HG02981 (cell line): Measurements from ENCODE around the gene ATP8B4.

Source experiments
- ATAC-seq: cut with Tn5 transposase; IDR thresholded peaks from one replicate; pipeline ENCODE4 v1.9.1; 2021; ENCODE audit warnings: mild to moderate bottlenecking, moderate library complexity; ENCODE audit not compliant: unreplicated experiment

The ATP8B4 gene

DNA sequence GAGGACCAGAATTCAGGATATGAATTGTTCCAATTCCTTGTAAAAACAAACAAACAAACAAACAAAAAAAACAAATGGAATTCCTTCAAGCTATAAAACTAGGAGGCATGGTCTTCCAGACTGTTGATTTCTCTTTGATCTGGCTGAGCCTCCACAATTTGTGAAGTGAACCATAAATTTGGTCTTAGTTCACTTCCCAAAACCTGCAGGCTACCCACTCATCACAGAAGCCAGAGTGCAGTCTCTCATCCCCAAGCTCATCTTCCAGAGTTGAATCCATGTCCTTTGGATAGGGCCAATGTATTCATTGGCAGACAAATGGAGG lies 294.3 kb downstream of the ATP8B4 start:
- ATAC-seq: no peak

DNA sequence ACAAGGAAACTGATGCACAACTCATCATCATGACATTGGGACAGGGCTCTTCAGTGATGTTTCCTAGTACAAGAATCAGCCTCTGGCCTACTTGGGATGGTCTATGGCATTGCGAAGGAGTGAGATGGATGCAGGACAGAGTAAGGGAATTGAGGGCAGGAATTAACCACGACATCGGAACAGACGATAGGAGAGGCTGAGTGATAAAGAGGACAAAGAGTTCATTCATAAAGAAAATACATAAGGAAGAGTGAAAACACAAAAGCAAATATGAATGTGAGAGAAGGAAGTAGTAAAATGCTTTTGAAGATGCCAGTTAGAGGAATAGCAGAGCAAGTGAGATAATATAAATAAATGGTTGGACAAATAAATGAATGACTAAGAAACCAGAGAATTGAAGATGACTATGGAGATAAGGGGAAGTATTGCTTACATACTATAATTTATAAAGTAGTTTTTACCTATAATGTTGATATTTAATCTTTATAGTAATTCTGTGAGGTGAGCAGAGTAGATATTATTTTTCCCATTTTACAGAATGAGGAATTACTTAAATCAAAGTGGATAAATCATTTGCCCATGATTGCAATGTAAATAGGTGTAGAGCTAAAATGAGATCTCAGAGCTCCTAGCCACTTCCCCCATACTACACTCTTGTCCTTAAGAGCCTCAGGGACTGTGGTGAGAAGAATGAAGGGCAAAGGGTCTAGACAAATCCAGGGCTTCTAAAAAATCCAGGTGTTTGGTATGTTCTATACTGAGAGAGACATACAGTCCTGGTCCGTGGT lies 294.9 kb downstream of the ATP8B4 start:
- no peak for ATAC-seq

DNA sequence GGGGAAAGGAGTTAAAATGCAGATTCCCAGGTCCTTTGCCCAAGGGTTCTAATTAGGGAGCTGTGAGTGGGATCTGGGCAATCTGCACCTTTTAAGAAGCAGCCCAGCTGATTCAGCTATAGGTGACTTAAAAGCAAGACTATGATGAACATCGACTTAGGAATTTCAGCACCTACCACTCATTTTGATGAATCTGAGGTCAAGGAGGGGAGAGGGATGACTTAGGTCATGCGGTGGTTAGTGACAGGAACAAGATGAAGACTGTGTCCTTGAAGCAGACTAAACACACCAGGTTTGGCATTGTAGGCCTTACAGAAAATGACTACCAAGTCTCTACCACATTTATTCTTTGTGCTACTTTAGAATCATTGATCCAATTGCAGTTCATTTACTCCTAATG lies 301.9 kb downstream of the ATP8B4 start:
- no peak for ATAC-seq

DNA sequence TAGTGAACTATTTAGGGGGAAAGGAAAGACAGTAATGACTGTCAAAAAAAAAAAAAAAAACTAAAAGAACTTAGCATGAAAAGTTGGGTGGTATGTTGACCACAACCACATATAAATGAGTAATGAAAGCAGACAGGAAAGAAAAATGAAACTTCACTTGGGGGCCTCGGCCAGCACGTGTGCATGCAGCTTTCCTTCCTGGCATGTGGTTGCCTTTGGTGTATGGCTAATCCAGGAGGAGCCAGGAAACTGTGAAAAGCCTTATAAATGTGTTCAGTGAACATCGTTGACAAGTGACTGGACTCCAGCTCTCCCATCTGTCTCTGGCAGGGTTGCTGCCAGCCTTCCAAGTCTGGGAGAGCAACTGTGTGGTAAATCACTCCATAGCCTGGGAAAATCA lies 303.1 kb downstream of the ATP8B4 start:
- peak; percentile 79 for ATAC-seq

DNA sequence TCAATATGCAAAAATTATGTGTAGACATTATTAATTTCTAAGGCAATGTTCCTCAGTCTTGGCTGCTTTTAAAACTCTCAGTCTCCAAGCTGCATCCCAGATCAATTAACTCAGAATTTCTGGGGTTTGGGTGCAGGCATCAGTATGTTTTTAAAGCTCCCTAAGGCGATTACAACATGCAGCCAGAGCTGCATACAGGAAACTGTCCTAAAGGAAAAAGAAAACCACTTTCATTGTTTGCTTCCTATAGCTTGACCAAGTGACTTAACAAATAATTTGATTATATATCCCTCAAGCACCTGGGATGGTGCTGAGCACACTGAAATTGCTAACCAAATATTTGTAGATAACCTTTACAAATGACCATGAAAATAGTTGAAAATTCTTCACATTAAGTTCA lies 303.5 kb downstream of the ATP8B4 start:
- peak; percentile 15 for ATAC-seq

DNA sequence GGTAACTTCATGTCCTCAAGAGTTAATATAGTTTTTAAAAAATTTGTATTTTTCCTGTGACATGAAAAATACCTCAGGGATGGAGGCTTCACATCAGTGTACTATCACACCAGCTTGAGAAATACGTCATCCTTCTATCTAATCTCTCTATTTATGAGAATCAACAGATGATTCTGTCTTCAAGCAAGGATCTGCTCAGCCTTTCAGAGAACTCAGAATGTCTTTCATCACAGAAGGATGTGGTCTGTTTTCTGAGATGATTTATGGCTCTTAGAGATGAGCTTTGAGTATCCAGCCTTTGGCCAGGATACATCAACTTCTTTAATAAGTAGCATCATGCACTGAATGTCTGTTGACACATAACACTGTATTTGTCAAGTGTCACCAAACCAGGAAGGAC lies 304.3 kb downstream of the ATP8B4 start:
- ATAC-seq: no peak

DNA sequence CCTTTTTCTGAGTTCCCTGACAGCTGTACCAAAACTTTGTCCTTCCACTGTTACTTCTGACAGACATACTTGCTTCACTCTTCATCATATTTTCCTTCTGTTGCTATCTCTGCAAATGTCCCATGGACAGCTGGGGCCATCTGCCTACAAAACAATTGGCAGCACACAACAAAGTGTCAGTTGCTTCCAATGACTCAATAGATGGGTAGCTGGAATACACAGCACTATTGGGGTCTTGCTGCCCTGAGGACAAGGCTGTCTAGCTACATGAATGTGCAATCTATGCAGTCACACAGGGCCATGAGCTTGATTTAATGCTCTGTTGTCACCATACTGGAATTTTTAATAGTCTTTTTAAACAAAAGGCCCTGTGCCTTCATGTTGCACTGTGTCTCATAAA lies 305.4 kb downstream of the ATP8B4 start:
- ATAC-seq: no peak

DNA sequence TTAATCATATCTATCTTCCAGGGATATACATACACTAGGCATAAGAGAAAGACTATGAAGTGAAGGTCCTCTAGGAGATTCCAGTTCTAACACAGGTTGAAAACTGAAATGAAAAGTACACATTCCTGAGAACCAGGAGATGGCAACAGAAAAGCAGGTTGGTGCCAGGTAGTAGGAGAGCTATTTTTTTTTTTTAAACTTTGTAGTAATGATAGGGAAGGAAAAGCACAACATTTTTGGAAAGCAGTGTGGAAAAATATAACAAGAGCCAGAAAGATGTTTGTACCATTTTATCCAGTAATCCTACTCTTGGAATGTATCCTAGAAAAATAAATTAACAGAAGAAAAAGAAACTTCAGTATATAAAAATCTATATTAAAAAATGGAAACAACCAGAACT lies 308.3 kb downstream of the ATP8B4 start:
- no peak for ATAC-seq

DNA sequence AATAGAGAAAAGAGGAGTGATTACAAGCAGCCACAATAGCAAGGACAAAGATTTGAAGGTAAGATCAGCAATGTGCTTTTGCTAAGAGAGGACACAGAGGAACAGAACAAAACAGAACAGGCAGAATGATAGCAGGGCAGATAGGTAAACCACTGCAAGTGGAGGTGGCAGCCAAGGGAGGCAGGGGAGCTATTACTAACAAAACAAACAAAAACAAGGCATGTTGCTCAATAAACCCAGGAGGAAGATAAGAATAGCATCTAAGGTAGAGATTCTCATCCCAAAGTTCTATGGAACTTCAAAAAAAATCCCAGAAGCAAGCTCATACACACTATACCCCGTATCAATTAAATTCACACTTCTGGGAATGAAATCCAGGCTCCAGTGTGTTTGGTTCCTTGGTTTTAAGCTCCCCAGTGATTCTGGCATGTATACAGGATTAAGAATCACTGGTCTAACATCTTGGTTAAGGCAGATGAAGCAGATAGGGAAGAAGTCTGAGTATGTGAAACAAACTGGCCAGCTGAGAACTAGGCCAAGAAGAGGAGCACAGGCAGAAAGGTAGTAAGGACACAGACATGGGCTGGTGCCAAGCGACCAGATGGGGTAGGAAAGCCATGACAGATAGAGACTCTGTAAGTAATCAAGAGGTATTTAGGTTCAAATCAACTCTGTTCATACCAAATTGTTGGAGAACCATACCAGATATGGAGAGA lies 309.0 kb downstream of the ATP8B4 start:
- ATAC-seq: no peak

DNA sequence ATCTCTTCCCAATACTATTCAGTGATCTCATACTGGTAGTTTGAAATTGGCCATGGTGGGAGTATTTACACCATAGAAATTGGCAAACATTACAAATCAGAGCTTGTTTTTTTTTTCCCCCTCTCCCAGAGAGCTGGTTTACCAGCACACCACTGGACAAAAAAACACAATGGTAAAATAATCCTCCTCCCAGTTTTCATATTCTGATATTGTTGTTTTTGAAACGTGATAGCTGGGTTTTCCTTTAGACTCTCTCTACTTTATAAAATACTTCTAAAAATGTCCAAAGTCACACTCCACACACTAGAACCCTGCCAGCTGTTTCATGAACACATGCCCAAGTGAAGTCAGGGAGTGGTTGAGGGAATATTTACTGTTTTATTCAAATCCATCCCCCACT lies 310.7 kb downstream of the ATP8B4 start:
- no peak for ATAC-seq
